ENCODE results near the gene TTLL13. TPM values are rescaled to one million over a fixed set of nuclear protein-coding genes. Genes with fewer than 3 reads are reported as not detected.

The TTLL13 gene
- total RNA-seq, 1 experiment from 2014 or later, result 1.0 TPM

DNA sequence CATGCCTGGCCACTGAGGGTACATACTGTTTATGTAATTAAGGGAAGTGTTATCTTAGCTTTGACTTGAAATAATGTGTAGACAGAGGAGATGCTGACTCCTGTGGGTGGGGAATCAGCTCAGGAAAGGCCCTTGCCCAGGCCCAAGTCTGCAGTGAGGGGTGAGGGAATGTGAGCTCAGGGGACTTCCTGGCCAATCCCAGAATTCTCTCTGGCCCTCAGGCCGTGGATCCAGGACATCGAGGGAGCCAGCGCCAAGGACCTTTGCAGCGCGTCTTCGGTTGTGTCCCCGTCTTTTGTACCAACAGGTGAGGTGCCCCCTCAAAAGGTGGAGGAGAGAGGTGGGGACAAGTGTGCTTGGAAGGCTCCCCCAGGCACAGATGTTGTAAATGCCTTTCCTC is 22.0 kb upstream of the TTLL13 start (continued):
- TF ChIP-seq ZFX (IDR thresholded peaks at IDR 0.05) (no peak), RAD21 (IDR thresholded peaks at IDR 0.05; ENCODE audit: low read depth) (no peak), SIN3A (IDR thresholded peaks at IDR 0.05; ENCODE audit: low read depth) (no peak), JUND (IDR thresholded peaks at IDR 0.05) (no peak)

DNA sequence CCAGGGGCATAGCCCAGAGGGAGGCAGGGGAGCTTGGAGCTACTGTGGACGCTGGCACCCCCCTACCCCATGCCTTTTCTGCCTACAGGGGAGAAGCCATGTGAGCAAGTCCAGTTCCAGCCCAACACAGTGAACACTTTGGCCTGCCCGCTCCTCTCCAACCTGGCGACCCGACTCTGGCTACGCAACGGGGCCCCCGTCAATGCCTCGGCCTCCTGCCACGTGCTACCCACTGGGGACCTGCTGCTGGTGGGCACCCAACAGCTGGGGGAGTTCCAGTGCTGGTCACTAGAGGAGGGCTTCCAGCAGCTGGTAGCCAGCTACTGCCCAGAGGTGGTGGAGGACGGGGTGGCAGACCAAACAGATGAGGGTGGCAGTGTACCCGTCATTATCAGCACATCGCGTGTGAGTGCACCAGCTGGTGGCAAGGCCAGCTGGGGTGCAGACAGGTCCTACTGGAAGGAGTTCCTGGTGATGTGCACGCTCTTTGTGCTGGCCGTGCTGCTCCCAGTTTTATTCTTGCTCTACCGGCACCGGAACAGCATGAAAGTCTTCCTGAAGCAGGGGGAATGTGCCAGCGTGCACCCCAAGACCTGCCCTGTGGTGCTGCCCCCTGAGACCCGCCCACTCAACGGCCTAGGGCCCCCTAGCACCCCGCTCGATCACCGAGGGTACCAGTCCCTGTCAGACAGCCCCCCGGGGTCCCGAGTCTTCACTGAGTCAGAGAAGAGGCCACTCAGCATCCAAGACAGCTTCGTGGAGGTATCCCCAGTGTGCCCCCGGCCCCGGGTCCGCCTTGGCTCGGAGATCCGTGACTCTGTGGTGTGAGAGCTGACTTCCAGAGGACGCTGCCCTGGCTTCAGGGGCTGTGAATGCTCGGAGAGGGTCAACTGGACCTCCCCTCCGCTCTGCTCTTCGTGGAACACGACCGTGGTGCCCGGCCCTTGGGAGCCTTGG is 21.3 kb upstream of the TTLL13 start:
- Histone ChIP-seq H3K9me2 (ENCODE audit: insufficient read depth) (no peaks in the 10 kb centered on the region), H3K9me3 (ENCODE audit: control insufficient read depth in 1 of 2, insufficient read depth in 1 of 2, low read depth in 1 of 2, low read length in 2 of 2) (no peaks in the 10 kb centered on the region), H2AFZ (ENCODE audit: low read depth, low read length, poor library complexity, severe bottlenecking) (no peak overlapping the region), H3K79me2 (ENCODE audit: insufficient read depth, low read length) (peaks cover 10% of the 10 kb centered on the region), H3K4me1 (ENCODE audit: control insufficient read depth in 1 of 2, insufficient read depth in 2 of 2, low read length in 2 of 2) (peaks cover 4 to 15% of the 10 kb centered on the region in 2 experiments; a peak in 3 of 4 replicates), H3K36me3 (ENCODE audit: control insufficient read depth in 1 of 2, insufficient read depth in 2 of 2, low read length in 2 of 2) (peaks cover 43 to 63% of the 10 kb centered on the region in 2 experiments), H3K4me2 (ENCODE audit: low read length) (no peak overlapping the region), H3K4me3 (replicated peaks in 1 of 2; ENCODE audit: low read depth in 1 of 2, low read length in 2 of 2) (no peak overlapping the region), H3K27me3 (ENCODE audit: insufficient read depth, low read length) (no peaks in the 10 kb centered on the region), H3K9ac (ENCODE audit: low read length) (no peak overlapping the region), H3K27ac (ENCODE audit: low read depth, low read length) (no peak overlapping the region), H4K20me1 (ENCODE audit: insufficient read depth) (no peaks in the 10 kb centered on the region)
- BruUV-seq (replicated peaks), result no TSS peak
- ChIA-PET POLR2A (no interaction called here), RAD21 (ENCODE audit: low non-redundant PET in 1 of 2, low total read pairs in 2 of 2, uncharacterized antibody in 2 of 2, unreplicated experiment in 2 of 2) (no interaction called here), CTCF (interaction anchor here (1.5 kb wide), 1 partner anchor 705 kb away, joined by 3 read pairs; no protein-coding TSS in a partner anchor)
- ATAC-seq (no peak), DNase-seq (ENCODE audit: low read depth, low spot score) (no peak)
- intact Hi-C loops (cut with micrococcal nuclease), result no loop called here
- TF ChIP-seq, protein P1, sequence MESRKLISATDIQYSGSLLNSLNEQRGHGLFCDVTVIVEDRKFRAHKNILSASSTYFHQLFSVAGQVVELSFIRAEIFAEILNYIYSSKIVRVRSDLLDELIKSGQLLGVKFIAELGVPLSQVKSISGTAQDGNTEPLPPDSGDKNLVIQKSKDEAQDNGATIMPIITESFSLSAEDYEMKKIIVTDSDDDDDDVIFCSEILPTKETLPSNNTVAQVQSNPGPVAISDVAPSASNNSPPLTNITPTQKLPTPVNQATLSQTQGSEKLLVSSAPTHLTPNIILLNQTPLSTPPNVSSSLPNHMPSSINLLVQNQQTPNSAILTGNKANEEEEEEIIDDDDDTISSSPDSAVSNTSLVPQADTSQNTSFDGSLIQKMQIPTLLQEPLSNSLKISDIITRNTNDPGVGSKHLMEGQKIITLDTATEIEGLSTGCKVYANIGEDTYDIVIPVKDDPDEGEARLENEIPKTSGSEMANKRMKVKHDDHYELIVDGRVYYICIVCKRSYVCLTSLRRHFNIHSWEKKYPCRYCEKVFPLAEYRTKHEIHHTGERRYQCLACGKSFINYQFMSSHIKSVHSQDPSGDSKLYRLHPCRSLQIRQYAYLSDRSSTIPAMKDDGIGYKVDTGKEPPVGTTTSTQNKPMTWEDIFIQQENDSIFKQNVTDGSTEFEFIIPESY (IDR thresholded peaks at IDR 0.05; ENCODE audit: extremely low read depth, insufficient replicate concordance, low read length), result no peak
- TF ChIP-seq ZNF274 (IDR thresholded peaks at IDR 0.05; ENCODE audit: low read depth, low read length) (no peak), POLR2A (IDR thresholded peaks at IDR 0.05; ENCODE audit: borderline replicate concordance, extremely low read depth, insufficient read depth, insufficient read length) (no peak), ELF1 (IDR thresholded peaks at IDR 0.05; ENCODE audit: borderline replicate concordance, low read depth) (no peak), CEBPB (IDR thresholded peaks at IDR 0.05; ENCODE audit: low read depth) (no peak), EGR1 (IDR thresholded peaks at IDR 0.05; ENCODE audit: low read depth) (no peak), SRF (IDR thresholded peaks at IDR 0.05; ENCODE audit: low read depth) (no peak), CBX3 (IDR thresholded peaks at IDR 0.05; ENCODE audit: low read depth) (no peak), YY1 (IDR thresholded peaks at IDR 0.05; ENCODE audit: extremely low read depth, insufficient replicate concordance, low read depth, low read length) (no peak), ZFX (IDR thresholded peaks at IDR 0.05) (no peak)
- TF ChIP-seq, protein P2, sequence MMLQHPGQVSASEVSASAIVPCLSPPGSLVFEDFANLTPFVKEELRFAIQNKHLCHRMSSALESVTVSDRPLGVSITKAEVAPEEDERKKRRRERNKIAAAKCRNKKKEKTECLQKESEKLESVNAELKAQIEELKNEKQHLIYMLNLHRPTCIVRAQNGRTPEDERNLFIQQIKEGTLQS (IDR thresholded peaks at IDR 0.05), result no peak
- TF ChIP-seq, protein P3, sequence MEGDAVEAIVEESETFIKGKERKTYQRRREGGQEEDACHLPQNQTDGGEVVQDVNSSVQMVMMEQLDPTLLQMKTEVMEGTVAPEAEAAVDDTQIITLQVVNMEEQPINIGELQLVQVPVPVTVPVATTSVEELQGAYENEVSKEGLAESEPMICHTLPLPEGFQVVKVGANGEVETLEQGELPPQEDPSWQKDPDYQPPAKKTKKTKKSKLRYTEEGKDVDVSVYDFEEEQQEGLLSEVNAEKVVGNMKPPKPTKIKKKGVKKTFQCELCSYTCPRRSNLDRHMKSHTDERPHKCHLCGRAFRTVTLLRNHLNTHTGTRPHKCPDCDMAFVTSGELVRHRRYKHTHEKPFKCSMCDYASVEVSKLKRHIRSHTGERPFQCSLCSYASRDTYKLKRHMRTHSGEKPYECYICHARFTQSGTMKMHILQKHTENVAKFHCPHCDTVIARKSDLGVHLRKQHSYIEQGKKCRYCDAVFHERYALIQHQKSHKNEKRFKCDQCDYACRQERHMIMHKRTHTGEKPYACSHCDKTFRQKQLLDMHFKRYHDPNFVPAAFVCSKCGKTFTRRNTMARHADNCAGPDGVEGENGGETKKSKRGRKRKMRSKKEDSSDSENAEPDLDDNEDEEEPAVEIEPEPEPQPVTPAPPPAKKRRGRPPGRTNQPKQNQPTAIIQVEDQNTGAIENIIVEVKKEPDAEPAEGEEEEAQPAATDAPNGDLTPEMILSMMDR (IDR thresholded peaks at IDR 0.05 in 2 of 3, conservative IDR thresholded peaks at IDR 0.05 in 1 of 3; ENCODE audit: borderline replicate concordance in 1 of 3, insufficient read depth in 1 of 3, low read depth in 2 of 3, low read length in 2 of 3), result no peak
